ENCODE data around the gene CPN2.

CPN2 gene

DNA sequence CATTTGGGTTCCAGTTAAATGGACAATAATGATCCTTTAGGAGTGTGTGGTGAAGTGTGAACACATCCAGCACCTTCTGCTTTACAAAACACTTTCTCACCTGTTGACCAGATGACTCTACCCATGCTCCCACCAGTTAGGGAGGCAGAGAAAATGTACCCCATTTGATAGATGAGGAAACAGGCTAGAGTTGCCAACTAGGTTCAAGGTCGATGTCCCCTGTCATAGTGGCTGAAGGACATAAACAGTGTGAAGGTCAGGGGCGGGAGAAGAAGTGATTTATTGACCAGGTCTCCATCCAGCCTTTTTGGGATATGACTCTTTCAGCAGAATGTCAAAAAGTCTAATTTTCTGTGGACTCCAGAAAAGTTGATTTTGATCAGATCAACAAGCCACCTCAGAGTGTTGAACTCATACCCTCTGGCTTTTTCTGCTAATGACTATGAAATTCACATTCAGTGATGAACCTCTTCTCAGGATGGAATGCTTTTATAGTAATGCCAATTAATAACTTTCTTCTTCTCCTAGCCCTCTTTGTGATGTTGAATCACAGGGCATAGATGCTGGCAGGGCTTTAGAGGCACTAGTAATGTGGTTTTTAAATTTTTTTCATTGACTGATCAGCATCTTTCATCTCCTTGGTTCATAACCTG is 57.5 kb downstream of the CPN2 start:
- no peak for DNase-seq (ENCODE audit: low spot score)

DNA sequence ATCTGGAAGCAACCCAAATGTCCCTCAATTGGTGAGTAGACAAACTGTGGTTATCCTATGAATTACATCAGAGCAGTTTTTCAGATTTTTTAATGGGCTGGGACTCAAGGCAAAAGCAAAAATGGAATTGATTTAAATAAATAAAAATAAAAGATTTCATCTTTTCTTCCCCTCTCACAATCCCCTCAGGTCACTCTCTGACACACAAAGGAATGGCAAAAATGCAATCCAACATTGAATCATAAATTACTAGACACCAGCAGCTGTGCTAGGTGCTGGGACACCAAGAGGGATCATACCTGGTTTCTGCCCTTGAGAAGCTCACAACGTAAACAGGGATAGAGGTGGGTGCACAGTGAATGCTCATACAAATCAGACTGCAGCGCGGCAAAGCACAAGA is 58.8 kb downstream of the CPN2 start:
- no peak for DNase-seq (ENCODE audit: low spot score)

Measured in HuH-7.5 (cell line).